Loucy (cell line): ENCODE results near the gene ZNF148.

Experiments used
- H2AFZ ChIP-seq: fragments of 200-600 bp; sonication (generic); 2 replicates; pipeline ENCODE4 v1.6.0; 2016; ENCODE audit warnings: antibody characterized with exemption, mild to moderate bottlenecking, low read length, moderate library complexity
- H3F3A ChIP-seq: fragments of 200-600 bp; 2 replicates; pipeline ENCODE4 v1.6.0; 2016; ENCODE audit warnings: antibody characterized with exemption, low read depth, mild to moderate bottlenecking
- H3K27me3 ChIP-seq: fragments of 200-600 bp; sonication (generic); 2 replicates; pipeline ENCODE4 v1.6.1; 2014; ENCODE audit warnings: low read length, mild to moderate bottlenecking; ENCODE audit not compliant: insufficient read depth, poor library complexity, severe bottlenecking
- H3K36me3 ChIP-seq: fragments of 200-600 bp; sonication (generic); 2 replicates; pipeline ENCODE4 v1.6.1; 2016; ENCODE audit warnings: low read length; ENCODE audit not compliant: insufficient read depth
- H3K4me1 ChIP-seq: fragments of 200-600 bp; sonication (generic); 2 replicates; pipeline ENCODE4 v1.5.1; 2014; ENCODE audit warnings: low read length, mild to moderate bottlenecking; ENCODE audit not compliant: insufficient read depth, poor library complexity, severe bottlenecking
- H3K4me2 ChIP-seq: fragments of 200-600 bp; sonication (generic); 2 replicates; pipeline ENCODE4 v1.6.0; 2014; ENCODE audit warnings: antibody characterized with exemption, low read length, low read depth, mild to moderate bottlenecking; ENCODE audit not compliant: poor library complexity, severe bottlenecking
- H3K4me3 ChIP-seq: fragments of 200-600 bp; sonication (generic); 2 replicates; pipeline ENCODE4 v1.5.1; 2014; ENCODE audit warnings: low read length, mild to moderate bottlenecking, mixed read lengths; ENCODE audit not compliant: poor library complexity, severe bottlenecking
- H3K79me2 ChIP-seq: fragments of 200-600 bp; sonication (generic); 2 replicates; pipeline ENCODE4 v1.6.1; 2014; ENCODE audit warnings: low read length; ENCODE audit not compliant: insufficient read depth
- H3K9ac ChIP-seq: fragments of 200-600 bp; sonication (generic); 2 replicates; pipeline ENCODE4 v1.6.0; 2014; ENCODE audit warnings: mild to moderate bottlenecking, low read depth, low read length, moderate library complexity; ENCODE audit not compliant: poor library complexity, severe bottlenecking
- H3K9me2 ChIP-seq: fragments of 200-600 bp; sonication (generic); replicated peaks from 2 replicates; pipeline ENCODE4 v1.6.1; 2016; ENCODE audit warnings: low read depth, low read length, mixed read lengths
- H3K9me3 ChIP-seq: fragments of 200-600 bp; sonication (generic); 2 replicates; pipeline ENCODE4 v1.6.1; 2014; ENCODE audit warnings: mild to moderate bottlenecking, antibody characterized with exemption, low read length, low read depth; ENCODE audit not compliant: insufficient read depth
- H4K20me1 ChIP-seq: fragments of 200-600 bp; sonication (generic); 2 replicates; pipeline ENCODE4 v1.6.0; 2014; ENCODE audit warnings: antibody characterized with exemption, low read length, mild to moderate bottlenecking; ENCODE audit not compliant: insufficient read depth, poor library complexity, severe bottlenecking
- CTCF ChIP-seq: fragments of 200-600 bp; sonication (generic); conservative IDR thresholded peaks from 2 replicates; pipeline ENCODE4 v1.5.1; 2014; ENCODE audit warnings: mild to moderate bottlenecking, antibody characterized with exemption, low read length
- EZH2phosphoT487 ChIP-seq: fragments of 200-600 bp; IDR thresholded peaks from 2 replicates; pipeline ENCODE4 v1.6.1; 2018; ENCODE audit warnings: antibody characterized with exemption, mild to moderate bottlenecking, moderate library complexity, borderline replicate concordance

The ZNF148 gene

GRCh38 chr3:125187599-125187910 is 187.6 kb downstream of the ZNF148 start:
- Histone ChIP-seq H3K9me3 (no peaks in the 10 kb centered on the region), H3K79me2 (no peaks in the 10 kb centered on the region), H4K20me1 (no peaks in the 10 kb centered on the region), H3F3A (no peaks in the 10 kb centered on the region), H3K4me3 (no peak overlapping the region), H3K9ac (no peak overlapping the region), H3K9me2 (no peaks in the 10 kb centered on the region), H3K4me1 (no peaks in the 10 kb centered on the region), H3K27me3 (no peaks in the 10 kb centered on the region), H2AFZ (no peak overlapping the region), H3K4me2 (no peak overlapping the region), H3K36me3 (no peaks in the 10 kb centered on the region)
- TF ChIP-seq CTCF (no peak), EZH2phosphoT487 (no peak)

GRCh38 chr3:125186800-125187598 is 188.1 kb downstream of the ZNF148 start:
- Histone ChIP-seq H3K4me2 (no peak overlapping the region), H3F3A (no peaks in the 10 kb centered on the region), H2AFZ (no peak overlapping the region), H4K20me1 (no peaks in the 10 kb centered on the region), H3K9me3 (no peaks in the 10 kb centered on the region), H3K4me1 (no peaks in the 10 kb centered on the region), H3K9ac (no peak overlapping the region), H3K36me3 (no peaks in the 10 kb centered on the region), H3K9me2 (no peaks in the 10 kb centered on the region), H3K79me2 (no peaks in the 10 kb centered on the region), H3K27me3 (no peaks in the 10 kb centered on the region), H3K4me3 (no peak overlapping the region)
- no peak for TF ChIP-seq CTCF
- TF ChIP-seq EZH2phosphoT487, result no peak

GRCh38 chr3:125186261-125186787 is 188.8 kb downstream of the ZNF148 start:
- TF ChIP-seq CTCF (no peak), EZH2phosphoT487 (no peak)
- Histone ChIP-seq H2AFZ (no peak overlapping the region), H3K36me3 (no peaks in the 10 kb centered on the region), H3K79me2 (no peaks in the 10 kb centered on the region), H3K4me1 (no peaks in the 10 kb centered on the region), H3K27me3 (no peaks in the 10 kb centered on the region), H4K20me1 (no peaks in the 10 kb centered on the region), H3K9me2 (no peaks in the 10 kb centered on the region), H3F3A (no peaks in the 10 kb centered on the region), H3K9ac (no peak overlapping the region), H3K9me3 (no peaks in the 10 kb centered on the region), H3K4me3 (no peak overlapping the region), H3K4me2 (no peak overlapping the region)
